Cortex of kidney (tissue), 1 donor: ENCODE results near the gene SLC25A10.
"Not testable (repeated sequence)": the region's sequence is repeated elsewhere in the genome, so short reads cannot be mapped to it uniquely, and the experiment has no call there.

Experiments used
- DNase-seq: peaks from one replicate; lab custom pipeline; 2025; lab: John Stamatoyannopoulos, UW

Gene SLC25A10

GRCh38 chr17:81722184-81723120, 10.4 kb downstream of the SLC25A10 start:
- DNase-seq: no peak

GRCh38 chr17:81723651-81724209, 11.6 kb downstream of the SLC25A10 start:
- no peak for DNase-seq

GRCh38 chr17:81725439-81725838, 13.4 kb downstream of the SLC25A10 start:
- DNase-seq: no peak

- no peak for DNase-seq
Measured at GRCh38 chr17:81726004-81726403, 13.9 kb downstream of the SLC25A10 start.

- DNase-seq: no peak
Measured at GRCh38 chr17:81727324-81728031, 15.4 kb downstream of the SLC25A10 start.

GRCh38 chr17:81733507-81734404, 21.7 kb downstream of the SLC25A10 start:
- DNase-seq: no peak

GRCh38 chr17:81734405-81735263, 22.6 kb downstream of the SLC25A10 start:
- no peak for DNase-seq

GRCh38 chr17:81735264-81736102, 23.4 kb downstream of the SLC25A10 start:
- DNase-seq: no peak

- DNase-seq: no peak
Measured at GRCh38 chr17:81737947-81738800, 26.1 kb downstream of the SLC25A10 start.

- DNase-seq: no peak
Measured at GRCh38 chr17:81738801-81739393, 26.8 kb downstream of the SLC25A10 start.

GRCh38 chr17:81739593-81739992, 27.5 kb downstream of the SLC25A10 start:
- not testable (repeated sequence) for DNase-seq

GRCh38 chr17:81740395-81740961, 28.4 kb downstream of the SLC25A10 start:
- no peak for DNase-seq

GRCh38 chr17:81741049-81741593, 29.0 kb downstream of the SLC25A10 start:
- DNase-seq: no peak

GRCh38 chr17:81741594-81742452, 29.7 kb downstream of the SLC25A10 start:
- DNase-seq: no peak
